Measurements from ENCODE around the gene KCNG2.

KCNG2 gene

DNA sequence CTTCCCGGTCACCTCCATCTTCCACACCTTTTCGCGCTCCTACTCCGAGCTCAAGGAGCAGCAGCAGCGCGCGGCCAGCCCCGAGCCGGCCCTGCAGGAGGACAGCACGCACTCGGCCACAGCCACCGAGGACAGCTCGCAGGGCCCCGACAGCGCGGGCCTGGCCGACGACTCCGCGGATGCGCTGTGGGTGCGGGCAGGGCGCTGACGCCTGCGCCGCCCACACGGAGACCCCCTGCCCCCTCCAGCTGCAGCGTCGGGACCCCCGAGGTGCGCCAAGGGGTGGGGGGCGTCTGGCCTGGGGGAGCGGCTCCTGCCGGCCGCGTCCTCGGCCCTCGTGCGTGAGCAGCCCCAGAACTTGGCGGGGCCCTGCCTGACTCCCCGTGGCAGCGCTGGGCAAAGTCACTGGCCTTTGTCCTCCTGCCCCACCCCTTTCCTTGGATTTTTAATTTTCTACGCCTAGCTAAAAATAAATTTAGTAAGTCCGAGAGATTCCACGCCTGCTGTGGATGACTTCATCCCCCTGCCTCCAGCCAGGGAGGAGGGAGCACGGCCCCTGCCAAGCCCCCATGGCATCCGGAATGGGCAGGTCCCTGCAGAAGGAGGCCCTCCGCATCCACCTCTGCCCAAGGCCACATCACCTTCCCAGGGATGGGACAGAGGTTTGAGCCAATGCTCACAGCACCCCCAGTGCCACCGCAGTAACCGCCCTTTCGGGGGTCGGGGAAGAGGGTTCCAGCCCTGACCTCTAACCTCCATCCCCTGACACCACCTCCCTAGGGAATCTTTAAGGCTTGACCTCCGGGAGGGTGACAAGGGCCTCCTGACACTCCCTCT, 102.1 kb downstream of the KCNG2 start:
- TF ChIP-seq, protein P1, sequence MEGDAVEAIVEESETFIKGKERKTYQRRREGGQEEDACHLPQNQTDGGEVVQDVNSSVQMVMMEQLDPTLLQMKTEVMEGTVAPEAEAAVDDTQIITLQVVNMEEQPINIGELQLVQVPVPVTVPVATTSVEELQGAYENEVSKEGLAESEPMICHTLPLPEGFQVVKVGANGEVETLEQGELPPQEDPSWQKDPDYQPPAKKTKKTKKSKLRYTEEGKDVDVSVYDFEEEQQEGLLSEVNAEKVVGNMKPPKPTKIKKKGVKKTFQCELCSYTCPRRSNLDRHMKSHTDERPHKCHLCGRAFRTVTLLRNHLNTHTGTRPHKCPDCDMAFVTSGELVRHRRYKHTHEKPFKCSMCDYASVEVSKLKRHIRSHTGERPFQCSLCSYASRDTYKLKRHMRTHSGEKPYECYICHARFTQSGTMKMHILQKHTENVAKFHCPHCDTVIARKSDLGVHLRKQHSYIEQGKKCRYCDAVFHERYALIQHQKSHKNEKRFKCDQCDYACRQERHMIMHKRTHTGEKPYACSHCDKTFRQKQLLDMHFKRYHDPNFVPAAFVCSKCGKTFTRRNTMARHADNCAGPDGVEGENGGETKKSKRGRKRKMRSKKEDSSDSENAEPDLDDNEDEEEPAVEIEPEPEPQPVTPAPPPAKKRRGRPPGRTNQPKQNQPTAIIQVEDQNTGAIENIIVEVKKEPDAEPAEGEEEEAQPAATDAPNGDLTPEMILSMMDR (IDR thresholded peaks at IDR 0.05; ENCODE audit: low read depth, low read length, missing control alignments), result no peak
- DNase-seq (ENCODE audit: extremely low read depth, low read depth), result no peak

DNA sequence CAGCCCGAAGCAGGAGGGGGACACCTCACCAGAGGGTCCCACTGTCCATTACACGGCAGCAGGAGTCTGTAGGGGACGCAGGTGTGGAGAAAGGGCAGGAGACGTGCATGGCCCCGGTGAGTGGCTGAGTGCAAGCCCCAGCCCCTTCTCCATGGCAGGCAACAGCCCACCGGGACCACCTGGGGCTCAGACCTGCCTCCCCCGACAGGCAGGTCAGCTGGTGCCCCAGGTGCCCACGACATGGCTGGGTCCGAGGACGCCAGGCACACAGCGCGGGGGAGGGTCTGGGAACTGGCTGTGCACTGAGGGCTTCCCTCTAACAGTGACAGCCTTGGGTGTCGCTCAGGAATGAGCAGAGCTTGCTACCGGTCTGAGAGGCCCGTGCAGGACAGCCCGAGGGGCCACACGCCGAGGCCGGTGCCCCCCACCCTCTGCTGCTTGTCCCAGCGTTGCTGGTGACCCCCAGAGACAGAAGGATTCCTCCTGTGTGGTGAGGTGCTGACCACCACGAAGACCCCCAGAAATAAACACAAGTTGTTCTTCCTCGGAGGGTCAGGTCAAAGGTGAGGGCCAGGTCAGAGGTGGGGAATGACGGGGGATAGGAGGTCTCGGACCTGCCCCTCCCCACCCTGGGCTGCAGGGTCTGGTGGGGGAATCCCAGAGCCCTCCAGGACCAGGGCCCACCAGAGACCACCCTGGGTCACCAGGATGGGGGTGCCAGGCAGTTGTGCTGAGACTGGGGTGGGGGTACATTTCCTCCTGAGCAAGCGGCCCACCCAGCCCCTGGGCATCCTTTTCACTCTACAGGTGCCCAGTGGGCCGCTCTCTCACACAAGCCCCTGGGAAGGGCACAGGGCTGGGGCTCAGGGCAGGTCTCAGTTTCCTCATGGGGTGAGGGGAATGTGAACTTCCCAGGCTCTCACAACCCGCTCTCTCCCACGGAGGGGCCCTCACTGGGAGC, 103.2 kb downstream of the KCNG2 start:
- no peak overlapping the region for H3K4me3 ChIP-seq (replicated peaks; ENCODE audit: low read depth, low read length)
- no peak for DNase-seq (ENCODE audit: extremely low read depth, low read depth)
- TF ChIP-seq, protein P1 (IDR thresholded peaks at IDR 0.05; ENCODE audit: low read depth, low read length, missing control alignments), result no peak

More for the DNA sequence above, 102.1 kb downstream of the KCNG2 start:
- no peak overlapping the region for H3K4me3 ChIP-seq (replicated peaks; ENCODE audit: low read depth, low read length)

DNA sequence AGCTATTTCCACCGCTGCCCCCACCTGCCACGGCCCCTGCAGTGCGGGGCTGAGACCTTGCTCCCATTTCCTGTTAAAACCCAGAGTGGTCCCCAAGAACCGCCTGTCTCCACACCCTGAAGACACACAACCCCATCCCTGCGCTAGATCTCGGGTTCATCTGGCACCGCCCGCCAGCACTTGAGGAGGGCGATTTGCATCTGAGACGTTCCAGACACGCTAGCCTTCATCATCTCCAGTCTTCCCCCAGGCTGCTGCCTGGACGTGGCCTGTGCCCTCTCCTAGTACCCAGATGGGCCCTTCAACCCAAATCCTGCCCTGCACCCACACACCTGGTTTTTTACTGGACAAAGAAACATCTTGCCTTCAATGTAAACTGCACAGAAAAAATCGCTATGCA, 103.9 kb downstream of the KCNG2 start:
- H3K4me3 ChIP-seq (replicated peaks; ENCODE audit: low read depth, low read length), result no peak overlapping the region
- TF ChIP-seq, protein P1 (IDR thresholded peaks at IDR 0.05; ENCODE audit: low read depth, low read length, missing control alignments), result no peak
- DNase-seq (ENCODE audit: extremely low read depth, low read depth), result no peak

DNA sequence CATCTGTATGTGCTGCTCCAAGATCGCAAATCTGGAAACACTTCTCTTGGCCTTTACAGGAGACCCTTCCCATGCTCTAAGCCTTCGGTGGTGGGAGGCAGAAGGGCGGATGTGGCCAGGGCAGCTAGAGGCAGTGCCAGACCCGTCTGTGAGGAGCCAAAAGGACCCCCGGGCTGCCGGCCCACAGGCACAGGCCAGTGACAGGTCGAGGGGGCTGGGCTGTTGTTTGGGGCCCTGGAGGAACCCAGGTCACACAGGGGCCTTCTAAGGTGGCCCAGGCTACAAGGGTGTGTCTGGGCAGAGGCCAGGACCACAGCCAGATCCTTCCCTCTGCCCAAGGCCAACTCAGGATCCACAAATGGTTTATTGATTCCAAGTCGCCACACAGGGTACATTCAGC, 104.3 kb downstream of the KCNG2 start:
- no peak for DNase-seq (ENCODE audit: extremely low read depth, low read depth)
- H3K4me3 ChIP-seq (replicated peaks; ENCODE audit: low read depth, low read length), result no peak overlapping the region
- TF ChIP-seq, protein P1 (IDR thresholded peaks at IDR 0.05; ENCODE audit: low read depth, low read length, missing control alignments), result no peak

DNA sequence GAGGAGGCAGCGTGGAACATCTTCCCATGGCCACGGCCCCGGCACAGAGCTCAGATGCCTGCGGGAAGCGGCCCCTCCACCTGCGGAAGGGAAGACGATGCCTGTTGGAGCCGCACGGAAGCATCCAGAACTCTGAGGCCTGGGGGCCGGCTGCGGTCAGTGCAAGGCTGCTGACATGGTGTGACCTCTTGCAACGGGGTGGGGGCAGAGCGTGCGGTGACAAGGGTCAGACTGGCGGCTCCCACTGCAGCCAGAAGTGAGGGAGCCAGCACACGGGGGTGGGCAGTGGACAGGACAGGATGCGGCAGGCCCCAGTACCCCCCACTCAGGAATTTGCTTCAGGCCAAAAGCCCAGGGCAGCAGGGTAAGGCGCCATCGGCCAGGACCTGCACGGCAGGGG, 104.9 kb downstream of the KCNG2 start:
- no peak for DNase-seq (ENCODE audit: extremely low read depth, low read depth)
- TF ChIP-seq, protein P1 (IDR thresholded peaks at IDR 0.05; ENCODE audit: low read depth, low read length, missing control alignments), result no peak
- H3K4me3 ChIP-seq (replicated peaks; ENCODE audit: low read depth, low read length), result no peak overlapping the region

DNA sequence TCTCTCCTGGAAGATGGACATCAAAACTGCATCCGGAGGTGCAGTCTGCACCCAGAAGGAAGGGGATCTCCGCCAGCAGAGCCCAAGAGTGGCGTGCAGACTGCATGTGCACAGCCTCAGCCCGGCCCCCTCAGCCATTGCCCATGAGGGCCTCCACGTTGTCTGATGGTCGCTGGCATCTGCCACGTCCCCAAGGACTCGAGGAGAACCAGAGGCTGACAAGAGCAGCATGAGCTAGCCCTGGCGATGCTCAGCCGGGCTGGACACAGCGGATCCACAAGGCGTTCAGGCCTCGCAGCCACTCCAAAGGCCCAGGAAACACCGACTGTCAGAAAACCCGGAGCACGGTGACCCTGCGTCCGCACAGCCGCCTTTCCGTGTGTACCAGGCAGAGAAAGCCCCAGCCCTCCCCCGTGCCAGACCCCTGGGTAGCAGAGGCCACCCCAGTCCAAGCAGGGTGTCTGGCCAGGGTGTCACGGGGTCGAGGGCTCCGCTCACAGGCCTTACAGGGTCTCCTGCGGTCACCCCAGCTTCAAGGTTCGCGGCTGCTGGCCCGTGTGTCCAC, 105.4 kb downstream of the KCNG2 start:
- TF ChIP-seq, protein P1 (IDR thresholded peaks at IDR 0.05; ENCODE audit: low read depth, low read length, missing control alignments), result no peak
- DNase-seq (ENCODE audit: extremely low read depth, low read depth), result no peak
- no peak overlapping the region for H3K4me3 ChIP-seq (replicated peaks; ENCODE audit: low read depth, low read length)

Data from HFF-Myc (cell line).